DMS79 (cell line): ENCODE data around the gene THOP1.

ENCODE experiments used
- DNase-seq: peaks from one replicate; lab custom pipeline; 2025; lab: John Stamatoyannopoulos, UW

The THOP1 gene

GRCh38 chr19:2854849-2855248, 69.5 kb downstream of the THOP1 start:
- DNase-seq: no peak

- no peak for DNase-seq
Observed at GRCh38 chr19:2856457-2857050, 71.3 kb downstream of the THOP1 start.

- no peak for DNase-seq
Observed at GRCh38 chr19:2858864-2859263, 73.6 kb downstream of the THOP1 start.

- DNase-seq: no peak
Observed at GRCh38 chr19:2863816-2864215, 78.5 kb downstream of the THOP1 start.
